ENCODE data around the gene EFTUD2.
"Not testable (repeated sequence)": the region's sequence is repeated elsewhere in the genome, so short reads cannot be mapped to it uniquely, and the experiment has no call there.

The EFTUD2 gene

GRCh38 chr17:44846206-44846605 lies 53.0 kb downstream of the EFTUD2 start:
- no peak for DNase-seq

GRCh38 chr17:44844390-44844830 lies 54.8 kb downstream of the EFTUD2 start:
- no peak for DNase-seq

- DNase-seq: no peak
Measured at GRCh38 chr17:44842748-44843147, 56.5 kb downstream of the EFTUD2 start.

- DNase-seq: no peak
Measured at GRCh38 chr17:44840936-44841335, 58.3 kb downstream of the EFTUD2 start.

GRCh38 chr17:44840274-44840673 lies 59.0 kb downstream of the EFTUD2 start:
- DNase-seq: no peak

GRCh38 chr17:44837196-44837595 lies 62.0 kb downstream of the EFTUD2 start:
- DNase-seq: no peak

- DNase-seq: no peak
Measured at GRCh38 chr17:44832805-44833204, 66.4 kb downstream of the EFTUD2 start.

- no peak for DNase-seq
Measured at GRCh38 chr17:44831371-44831770, 67.9 kb downstream of the EFTUD2 start.

GRCh38 chr17:44830359-44831288 lies 68.6 kb downstream of the EFTUD2 start:
- DNase-seq: no peak

GRCh38 chr17:44829523-44830358 lies 69.5 kb downstream of the EFTUD2 start, which contains the start of gene GJC1:
Gene GJC1, minus strand, starts transcription at chr17:44830287. Its CDS starts 24,470 bp downstream, at chr17:44805817.
- DNase-seq: no peak

- no peak for DNase-seq
Measured at GRCh38 chr17:44828919-44829522, 70.2 kb downstream of the EFTUD2 start.

GRCh38 chr17:44827863-44828262 lies 71.4 kb downstream of the EFTUD2 start:
- no peak for DNase-seq

- DNase-seq: no peak
Measured at GRCh38 chr17:44826123-44826790, 73.0 kb downstream of the EFTUD2 start.

- DNase-seq: not testable (repeated sequence)
Measured at GRCh38 chr17:44825236-44825635, 74.0 kb downstream of the EFTUD2 start.

- no peak for DNase-seq
Measured at GRCh38 chr17:44820631-44821212, 78.5 kb downstream of the EFTUD2 start.

GRCh38 chr17:44818508-44818907 lies 80.7 kb downstream of the EFTUD2 start:
- not testable (repeated sequence) for DNase-seq

GRCh38 chr17:44812263-44812662 lies 87.0 kb downstream of the EFTUD2 start:
- DNase-seq: no peak

GRCh38 chr17:44808656-44809388 lies 90.4 kb downstream of the EFTUD2 start:
- not testable (repeated sequence) for DNase-seq

- no peak for DNase-seq
Measured at GRCh38 chr17:44808156-44808555, 91.1 kb downstream of the EFTUD2 start.

- no peak for DNase-seq
Measured at GRCh38 chr17:44807817-44808155, 91.5 kb downstream of the EFTUD2 start.

GRCh38 chr17:44807093-44807816 lies 92.0 kb downstream of the EFTUD2 start:
- no peak for DNase-seq

All from 8988T (cell line).